Erythroblast (primary cell): ENCODE results near the gene OGA.

ENCODE experiments used
- GATA1 ChIP-seq: IDR thresholded peaks from 2 replicates; pipeline ENCODE4 v1.6.1; 2011; ENCODE audit warnings: low read depth, mild to moderate bottlenecking, control low read depth, low read length, moderate library complexity
- POLR2A ChIP-seq: IDR thresholded peaks from 2 replicates; pipeline ENCODE4 v1.6.1; 2011; ENCODE audit warnings: mild to moderate bottlenecking, low read length

DNA sequence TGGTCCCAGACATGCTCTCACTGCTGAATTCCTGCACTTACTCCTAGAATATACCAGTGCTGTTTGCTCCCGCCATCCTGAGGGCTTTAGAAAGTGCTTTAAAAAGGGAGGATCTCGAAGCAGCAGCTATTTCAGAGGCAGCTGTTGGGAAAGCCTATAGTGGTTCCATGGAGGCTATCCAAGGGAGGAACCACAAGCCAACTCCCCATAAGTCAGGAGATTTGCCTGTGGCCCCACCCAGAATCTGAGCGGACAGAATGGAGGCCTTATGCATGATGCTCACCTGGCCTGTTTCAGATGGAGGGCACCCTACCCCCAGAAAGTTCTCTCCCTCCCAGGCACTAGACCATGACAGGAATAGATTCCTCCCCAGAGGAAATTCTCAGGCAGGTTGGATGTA, 27.6 kb upstream of the OGA start:
- no peak for TF ChIP-seq POLR2A
- TF ChIP-seq GATA1: no peak
